HG02798 (cell line): ENCODE results near the gene TBC1D22A.
"Not testable (repeated sequence)": the region's sequence is repeated elsewhere in the genome, so short reads cannot be mapped to it uniquely, and the experiment has no call there.

ENCODE experiments used
- ATAC-seq: cut with Tn5 transposase; IDR thresholded peaks from one replicate; pipeline ENCODE4 v1.9.1; 2021; ENCODE audit warnings: mild to moderate bottlenecking; ENCODE audit not compliant: unreplicated experiment, poor library complexity

TBC1D22A gene

DNA sequence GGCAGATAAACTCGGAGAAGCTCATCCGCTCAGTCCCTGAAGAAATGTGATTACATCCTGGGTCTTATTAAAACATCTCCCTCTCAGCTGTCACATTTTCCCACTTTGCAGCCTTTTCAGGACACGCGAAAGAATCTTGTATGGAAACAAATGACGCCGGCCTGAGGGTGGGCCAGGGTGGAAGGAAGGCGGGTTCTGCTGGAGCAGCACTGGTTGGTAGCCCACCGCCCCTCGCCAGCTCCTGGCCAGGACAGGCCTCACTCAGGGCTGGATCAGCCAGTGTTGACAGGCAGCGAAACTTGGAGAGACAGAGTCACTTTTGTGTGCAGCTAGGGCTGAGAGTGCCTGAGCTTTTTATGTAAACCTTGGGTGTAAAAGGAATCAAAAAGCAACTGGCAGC lies 371.8 kb downstream of the TBC1D22A start:
- ATAC-seq = no peak

DNA sequence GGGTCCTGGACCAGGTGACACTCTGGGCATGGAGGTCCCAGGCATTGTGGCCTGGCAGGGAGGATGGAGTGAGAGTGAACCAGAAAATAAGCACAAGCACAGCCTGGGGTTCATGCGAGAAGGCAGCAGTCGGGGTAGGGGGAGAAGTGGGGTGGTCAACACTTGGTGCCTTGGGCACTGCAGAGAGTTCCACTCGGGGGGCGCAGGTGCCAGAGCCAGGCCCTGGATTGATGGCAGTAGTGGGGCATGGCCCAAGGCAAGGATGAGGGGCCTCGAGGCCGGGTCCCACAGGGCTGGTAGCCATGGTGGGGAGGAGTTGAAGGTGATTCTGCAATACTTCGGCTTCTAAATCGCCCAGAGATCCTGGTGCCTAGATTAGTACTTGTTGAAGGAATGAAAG lies 372.9 kb downstream of the TBC1D22A start:
- no peak for ATAC-seq

DNA sequence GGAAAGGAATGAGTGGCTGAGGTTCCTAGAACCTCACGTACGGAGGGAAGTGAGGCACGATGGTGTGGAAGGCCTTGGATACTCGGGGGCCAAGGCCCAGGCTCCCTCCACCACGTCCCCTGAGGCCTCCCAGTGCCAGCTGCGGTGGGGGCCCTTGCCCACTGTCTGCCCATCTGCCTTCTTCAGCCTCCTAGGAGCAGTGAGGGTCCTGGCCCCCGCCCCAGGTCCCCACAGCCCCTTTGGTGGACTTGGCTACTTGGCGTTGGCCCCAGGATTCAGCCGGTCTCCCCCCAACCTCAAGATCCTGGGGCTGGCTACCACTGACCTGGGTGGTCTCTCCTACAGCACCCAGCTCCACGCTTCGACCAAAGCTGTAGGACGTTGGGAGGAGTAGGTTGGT lies 373.6 kb downstream of the TBC1D22A start:
- ATAC-seq = no peak

DNA sequence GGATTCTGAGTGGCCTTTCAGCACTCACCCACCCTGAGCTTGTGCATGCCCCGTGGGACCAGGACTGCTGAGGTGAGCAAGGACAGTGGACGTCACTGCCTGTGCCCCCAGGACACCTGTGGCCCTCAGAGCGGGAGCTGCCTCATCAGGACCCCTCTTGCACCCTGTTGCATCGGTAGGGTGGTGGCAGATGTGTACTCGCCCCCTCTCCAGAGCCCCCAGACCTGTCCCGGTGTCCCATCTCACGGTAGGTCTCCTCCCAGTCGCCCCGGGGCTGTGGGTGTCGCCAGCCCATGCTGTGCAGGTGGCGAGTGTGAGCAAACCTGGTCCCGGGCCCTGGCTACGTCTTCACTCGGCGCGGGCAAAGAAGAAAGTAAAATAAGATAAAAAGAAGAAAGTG lies 374.2 kb downstream of the TBC1D22A start:
- no peak for ATAC-seq

DNA sequence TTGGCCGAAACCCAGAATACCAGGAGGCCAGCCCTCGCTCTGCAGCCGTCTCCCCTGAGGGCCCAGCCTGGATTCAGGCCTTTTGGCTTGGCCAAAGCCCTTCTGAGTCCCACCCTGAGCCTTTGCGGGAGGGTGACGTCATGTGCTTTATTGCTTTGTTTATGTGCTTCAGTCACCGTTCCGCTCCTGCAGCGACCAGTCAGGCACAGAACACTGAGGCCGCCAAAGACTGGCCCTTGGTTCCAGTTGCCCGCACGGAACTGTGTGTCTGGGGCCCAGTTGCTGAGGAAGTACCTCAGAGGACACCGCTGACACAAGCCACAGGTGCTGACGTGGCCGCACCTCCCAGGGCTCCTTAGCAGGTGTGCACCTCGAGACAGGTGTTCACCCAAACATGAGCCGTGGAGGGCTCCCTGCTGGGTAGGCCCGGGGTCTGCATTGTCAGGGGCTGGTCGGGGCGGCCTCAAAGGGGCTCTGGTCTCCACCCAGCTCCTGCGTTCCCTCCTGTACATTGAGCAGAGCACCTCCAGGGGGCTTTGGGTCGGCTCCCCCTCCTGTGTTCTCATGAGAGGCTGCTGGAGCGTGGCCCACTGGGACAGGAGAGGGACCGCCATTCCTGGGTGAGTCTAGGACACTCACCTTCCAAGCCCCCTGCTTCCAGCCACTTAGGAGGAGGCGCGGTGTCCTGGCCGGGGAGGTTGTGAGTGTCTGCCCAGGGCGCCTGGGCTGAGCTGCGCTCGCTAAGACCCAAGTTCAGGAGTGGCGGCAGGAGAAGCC lies 376.8 kb downstream of the TBC1D22A start:
- no peak for ATAC-seq

DNA sequence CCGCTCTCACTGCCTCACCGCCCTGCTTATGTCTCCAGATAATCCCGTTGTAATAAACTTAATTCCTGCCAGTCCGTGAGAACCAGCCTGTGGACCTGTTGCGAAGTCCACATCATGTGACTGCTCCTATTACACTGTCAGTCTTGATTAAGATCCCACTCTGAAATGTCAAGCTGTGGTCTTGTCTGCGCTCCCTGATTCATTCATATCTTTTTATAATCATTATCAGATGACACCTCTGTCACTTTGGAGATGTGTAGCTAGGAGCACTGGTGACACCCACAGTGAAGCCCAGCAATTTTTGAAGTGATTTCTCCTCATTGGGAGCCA lies 377.3 kb downstream of the TBC1D22A start:
- ATAC-seq = no peak

DNA sequence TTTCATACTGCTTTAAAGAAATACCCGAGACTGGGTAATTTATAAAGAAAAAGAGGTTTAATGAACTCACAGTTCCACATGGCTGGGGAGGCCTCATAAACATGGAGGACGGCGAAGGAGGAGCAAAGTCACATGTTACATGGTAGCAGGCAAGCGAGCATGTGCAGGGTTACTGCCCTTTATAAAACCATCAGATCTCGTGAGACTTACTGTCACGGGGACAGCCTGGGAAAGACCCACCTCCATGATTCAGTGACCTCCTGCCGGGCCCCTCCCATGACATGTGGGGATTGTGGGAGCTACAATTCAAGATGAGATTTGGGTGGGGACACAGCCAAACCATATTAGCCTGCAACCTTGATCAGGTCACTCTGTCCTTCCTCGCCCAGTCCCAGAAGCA lies 378.5 kb downstream of the TBC1D22A start:
- ATAC-seq = not testable (repeated sequence)

DNA sequence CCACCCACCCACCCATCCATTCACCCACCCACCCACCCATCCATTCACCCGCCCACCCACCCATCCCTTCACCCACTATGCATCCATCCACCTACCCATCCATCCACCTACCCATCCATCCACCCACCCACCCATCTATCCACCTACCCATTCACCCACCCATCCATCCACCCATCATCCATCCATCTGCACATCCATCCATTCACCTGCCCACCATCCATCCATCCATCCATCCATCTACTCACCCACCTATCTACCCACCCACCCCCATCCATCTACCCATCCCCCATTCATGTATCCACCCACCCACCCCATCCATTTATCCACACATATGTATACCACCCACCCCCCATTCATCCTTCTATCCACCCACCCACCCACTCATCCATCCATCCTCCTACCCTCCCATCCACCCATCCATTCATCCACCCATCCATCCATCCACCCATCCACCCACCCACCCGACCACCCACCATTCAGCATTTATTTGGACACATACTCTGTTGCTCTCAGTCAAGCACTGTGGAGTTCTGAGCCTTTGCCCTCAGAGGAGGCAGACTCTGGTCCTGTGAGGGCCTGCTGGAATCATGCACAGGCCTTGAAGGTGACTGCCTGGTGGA lies 380.1 kb downstream of the TBC1D22A start:
- ATAC-seq = no peak

DNA sequence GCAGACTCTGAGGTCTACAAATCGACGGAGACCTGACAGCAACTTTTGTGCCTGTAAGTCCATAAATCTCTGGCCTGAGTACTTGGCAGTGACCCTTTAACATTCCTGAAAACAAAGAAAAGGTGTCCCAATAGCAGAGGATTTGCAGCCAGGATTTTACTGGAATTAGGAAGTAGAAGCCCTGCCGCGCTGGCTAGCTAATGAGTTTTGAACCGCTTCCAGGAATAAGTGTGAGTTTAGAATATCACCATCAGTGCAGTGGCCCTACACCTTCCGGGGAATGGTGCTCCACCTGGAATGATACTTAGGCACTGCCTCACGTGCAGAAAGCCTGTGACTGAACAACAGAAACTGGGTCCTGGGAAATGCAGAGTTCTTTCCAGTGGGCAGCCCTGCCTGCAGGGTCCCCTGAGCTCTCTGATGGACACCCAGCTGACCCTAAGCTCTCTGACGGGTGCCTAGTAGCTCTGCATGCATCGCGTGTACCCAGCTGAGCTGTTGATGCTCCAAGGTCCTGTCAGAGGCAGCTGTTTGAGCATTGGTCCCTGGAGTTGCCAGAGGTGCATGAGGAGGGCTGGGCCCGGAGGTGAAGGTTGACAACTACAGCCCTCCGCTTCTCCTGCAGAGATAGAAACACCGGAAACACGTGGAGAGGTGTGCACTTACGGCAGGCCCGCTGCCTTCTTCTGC lies 380.9 kb downstream of the TBC1D22A start:
- ATAC-seq = no peak

DNA sequence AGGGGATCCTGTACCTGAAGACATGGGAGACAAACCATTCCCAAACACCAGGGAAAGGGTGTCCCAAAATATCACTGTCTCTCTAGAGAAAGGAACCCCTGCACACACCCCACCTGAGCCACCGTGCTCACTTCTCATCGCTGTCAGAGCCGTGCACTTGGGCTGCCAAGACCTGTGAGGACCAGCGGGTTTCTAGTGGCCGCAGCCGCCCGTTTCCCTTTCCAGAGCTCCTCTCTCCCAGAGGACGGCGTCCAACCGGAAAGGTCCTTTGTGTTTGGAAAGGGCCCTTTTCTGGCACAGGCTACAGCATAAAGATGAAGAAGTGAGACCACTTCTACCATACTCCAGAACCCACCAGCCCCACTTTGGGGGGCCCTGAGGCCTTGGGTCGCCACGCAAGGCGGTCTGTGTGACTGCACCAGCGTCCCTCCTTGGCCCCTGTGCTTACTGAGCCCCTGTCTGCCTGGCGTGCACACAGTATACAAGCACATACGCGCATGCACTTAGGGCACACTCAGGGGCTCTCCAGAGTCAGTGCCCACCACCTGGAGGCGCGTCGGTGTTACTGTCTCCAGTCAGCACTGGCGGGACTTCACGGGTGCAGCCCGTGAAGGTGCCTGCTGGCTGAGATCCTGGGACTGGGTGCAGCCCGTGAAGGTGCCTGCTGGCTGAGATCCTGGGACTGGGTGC lies 381.8 kb downstream of the TBC1D22A start:
- no peak for ATAC-seq

DNA sequence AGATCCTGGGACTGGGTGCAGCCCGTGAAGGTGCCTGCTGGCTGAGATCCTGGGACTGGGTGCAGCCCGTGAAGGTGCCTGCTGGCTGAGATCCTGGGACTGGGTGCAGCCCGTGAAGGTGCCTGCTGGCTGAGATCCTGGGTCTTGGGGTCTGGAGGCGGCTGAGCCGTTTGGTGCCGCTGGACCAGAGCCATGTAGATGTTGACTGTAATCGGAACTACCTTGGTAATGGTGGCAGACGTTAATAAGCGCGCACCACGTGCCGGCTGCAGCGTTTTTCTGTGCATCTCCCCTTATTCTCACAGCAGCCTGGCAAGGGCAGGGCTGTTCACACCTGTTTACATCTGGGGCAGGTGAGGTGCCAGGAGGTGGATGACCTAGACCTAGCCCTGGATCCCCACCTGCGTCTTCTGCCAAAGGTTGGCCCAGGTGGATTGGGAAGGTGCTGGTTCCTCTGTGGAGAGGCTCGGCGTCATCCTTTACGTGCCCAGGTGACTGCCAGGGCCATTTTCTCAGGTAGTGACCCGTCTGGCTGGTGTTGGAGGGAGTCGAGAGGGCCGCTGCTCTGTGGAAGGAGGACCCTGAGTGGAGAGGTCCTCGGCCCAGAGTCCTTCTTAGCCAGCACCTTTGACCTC lies 382.5 kb downstream of the TBC1D22A start:
- ATAC-seq = no peak

DNA sequence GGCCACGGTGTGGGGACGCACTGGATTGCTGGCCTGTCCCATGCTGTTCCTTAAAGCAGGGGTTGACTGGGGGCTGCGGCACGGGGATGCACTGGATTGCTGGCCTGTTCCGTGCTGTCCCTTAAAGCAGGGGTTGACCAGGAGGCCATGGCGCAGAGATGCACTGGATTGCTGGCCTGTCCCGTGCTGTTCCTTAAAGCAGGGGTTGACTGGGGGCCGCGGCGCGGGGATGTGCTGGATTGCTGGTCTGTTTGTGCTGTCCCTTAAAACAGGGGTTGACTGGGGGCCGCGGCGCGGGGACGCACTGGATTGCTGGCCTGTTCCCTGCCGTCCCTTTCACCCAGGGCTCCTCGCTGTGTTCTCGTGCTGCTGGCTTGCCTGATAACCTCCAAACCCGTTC lies 383.4 kb downstream of the TBC1D22A start:
- no peak for ATAC-seq

DNA sequence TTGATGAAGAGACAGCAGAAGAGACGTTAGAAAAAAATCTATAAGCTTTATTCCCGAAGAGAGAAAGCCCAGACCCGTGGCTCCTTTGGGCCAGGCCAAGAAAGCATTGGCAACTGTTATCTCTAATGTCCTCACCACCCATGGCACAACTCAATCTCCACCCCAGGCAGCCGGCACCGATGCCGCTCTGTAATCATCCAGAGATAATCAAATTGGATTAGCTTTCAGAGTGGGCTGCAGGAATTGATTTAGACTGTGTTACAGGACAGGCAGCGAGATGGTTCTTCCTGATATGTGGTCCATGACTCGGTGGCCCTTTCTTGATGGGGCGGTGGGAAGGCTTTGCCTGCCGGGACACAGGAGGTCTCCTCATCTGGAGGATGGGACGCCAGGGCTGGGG lies 383.9 kb downstream of the TBC1D22A start:
- ATAC-seq = no peak

DNA sequence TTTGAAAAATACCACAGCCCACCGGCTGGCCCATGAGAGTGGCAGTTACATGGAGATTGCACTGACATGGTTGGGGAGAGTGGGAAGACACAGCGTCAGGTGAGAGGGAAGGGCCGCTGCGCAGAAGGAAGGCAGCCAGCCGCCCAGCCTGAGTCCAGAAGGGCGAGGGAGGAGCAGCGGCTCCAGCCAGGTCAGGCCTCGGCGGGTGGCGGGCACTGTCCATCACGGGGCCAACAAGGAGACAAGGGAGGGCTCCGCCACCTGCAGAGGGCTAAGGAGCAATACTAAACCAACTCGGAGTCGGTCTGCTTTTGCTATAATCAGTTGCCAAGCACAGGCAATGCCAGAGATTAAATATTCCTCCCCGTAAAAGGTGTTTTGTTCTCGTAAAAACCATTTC lies 384.5 kb downstream of the TBC1D22A start:
- no peak for ATAC-seq

DNA sequence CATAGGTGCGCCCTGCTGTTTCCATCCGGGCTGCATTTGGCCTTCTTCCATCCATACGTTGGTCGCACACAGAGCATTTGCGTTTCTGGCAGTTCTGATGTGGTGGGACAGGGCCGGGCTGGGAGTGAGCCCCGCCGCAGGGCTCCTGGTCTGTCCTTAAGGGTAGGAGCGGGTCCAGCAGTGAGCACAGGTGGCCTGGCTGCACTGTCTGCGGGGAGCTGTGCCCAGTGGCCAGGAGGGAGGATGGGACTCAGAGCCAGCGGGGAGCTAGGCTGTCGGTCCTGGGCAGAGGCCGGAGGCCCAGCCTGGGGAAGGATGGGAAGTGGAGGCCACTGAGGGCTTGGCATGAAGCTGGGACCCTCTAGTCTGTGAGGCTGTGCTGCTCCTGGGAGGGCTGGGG lies 385.1 kb downstream of the TBC1D22A start:
- ATAC-seq = no peak

DNA sequence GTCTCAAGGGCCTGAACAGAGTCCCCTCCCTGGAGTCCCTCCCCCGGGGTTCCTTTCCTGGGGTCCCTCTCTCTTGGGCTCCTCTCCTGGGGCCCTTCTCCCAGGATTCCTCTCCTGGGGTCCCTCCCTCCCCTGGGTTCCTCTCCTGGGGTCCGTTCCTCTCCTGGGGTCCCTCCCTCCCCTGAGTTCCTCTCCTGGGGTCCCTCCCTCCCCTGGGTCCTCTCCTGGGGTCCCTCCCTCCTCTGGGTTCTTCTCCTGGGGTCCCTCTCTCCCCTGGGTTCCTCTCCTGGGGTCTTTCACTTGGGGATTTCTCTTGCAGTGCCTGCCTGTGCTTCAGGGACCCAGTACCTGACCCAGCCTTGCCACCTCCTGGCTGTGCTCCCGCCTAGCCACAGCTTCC lies 386.1 kb downstream of the TBC1D22A start:
- ATAC-seq = no peak

DNA sequence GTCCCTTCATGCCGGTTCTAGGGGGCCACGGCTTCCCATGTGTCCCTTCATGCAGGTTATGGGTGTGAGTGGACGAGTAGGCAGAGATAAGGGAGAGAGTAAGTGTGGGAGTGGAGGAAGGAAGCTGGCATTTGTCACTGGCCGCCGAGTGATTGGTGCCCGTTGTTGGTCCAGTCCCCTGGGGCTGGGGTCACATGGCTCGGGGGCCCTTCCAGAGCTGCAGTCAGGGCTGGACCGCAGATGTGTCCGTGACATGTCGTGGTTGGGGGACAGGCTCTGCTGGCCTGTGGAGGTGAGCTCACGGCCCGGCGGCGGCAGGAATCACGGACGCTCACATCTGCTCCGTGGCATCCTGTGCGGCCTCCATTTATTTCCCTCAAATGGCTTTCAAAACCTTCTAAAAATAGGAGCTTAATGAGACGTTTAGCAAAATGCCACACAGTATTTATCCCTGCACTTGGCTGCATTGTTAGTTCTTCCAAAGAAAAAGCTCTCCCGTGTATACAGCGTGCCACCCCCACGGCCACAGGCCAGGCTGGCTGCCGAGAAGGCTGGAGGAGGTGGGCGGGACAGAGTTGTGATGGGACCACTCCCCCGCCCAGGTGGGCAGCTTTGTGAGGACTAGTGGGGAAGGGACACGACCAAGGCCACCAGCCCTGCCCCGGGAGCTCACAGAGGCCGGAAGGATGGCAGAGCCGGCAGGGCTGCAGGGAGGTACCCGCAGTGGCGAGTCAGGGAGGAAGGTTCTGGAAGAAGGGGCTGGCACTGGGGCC lies 386.7 kb downstream of the TBC1D22A start:
- no peak for ATAC-seq

DNA sequence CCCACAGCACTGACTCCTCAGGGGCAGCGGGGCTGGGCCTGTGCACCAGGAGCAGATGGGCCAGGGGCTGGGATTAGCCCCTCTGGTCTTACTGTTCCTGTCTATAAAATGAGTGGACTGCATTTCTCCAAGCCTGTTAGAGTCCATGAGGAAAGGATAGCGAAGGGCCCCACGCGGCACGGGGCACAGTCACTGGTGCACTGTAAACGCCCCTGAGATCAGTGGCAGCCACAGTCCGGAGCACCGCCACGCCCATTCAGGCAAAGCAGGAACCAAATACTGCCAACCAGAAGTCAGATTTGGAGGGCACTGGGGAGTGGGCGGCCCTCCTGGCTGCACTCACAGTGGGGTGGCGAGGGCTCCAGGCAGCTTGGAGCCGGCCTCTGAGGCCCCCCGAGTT lies 387.5 kb downstream of the TBC1D22A start:
- ATAC-seq = no peak

DNA sequence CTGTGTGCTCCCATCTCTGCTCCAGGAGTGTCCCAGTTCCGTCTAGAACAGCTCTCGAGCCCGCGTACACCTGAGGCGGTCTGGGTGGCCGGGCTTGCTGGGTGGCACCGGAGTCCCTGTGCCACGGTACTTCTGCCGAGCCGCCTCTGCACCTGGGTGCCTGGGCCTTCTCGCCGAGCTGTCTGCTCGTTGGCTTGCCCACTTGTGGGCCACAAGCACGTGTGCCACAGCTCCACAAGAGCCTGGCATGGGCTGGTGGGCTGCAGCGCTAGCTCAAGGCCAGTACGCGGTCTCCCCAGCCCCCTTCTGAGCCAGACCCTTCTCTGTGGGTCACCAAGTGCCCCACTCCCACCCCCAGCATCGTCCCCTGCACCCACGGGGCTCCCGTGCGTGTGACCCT lies 388.0 kb downstream of the TBC1D22A start:
- no peak for ATAC-seq

DNA sequence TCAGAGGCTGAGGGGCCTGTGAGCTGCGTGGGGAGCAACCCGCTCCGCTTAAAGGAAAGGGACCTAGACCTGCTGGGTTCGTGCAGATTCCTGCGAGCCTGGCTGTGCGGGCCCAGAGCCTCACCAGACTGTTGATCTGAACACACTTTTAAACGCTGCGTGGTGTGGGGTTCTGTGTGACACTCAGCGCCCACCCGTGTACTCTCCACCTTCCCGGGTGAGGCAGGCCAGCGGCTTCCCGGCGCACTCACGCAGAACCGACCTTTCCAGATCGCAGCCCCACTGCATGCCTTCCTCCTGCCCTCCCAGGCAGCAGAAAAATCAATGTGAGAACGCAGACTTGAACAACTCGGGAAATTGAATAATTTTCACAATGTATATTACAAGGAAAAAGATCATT lies 388.6 kb downstream of the TBC1D22A start:
- no peak for ATAC-seq
